Measurements from ENCODE around the gene TSFM. TPM values are rescaled to one million over a fixed set of nuclear protein-coding genes. Genes with fewer than 3 reads are reported as not detected.

TSFM gene
- total RNA-seq, 4 donors from 2014 or later, result 9.4 to 21.2 (median 13.7) TPM

- H3K27ac ChIP-seq, result no peak overlapping the region
- TF ChIP-seq POLR2A (IDR thresholded peaks at IDR 0.05), result no peak
- TF ChIP-seq CTCF (IDR thresholded peaks at IDR 0.05), result no peak
Observed at GRCh38 chr12:57821474-57822214, 39.1 kb downstream of the TSFM start.

GRCh38 chr12:57822392-57823130 lies 40.0 kb downstream of the TSFM start:
- DNase-seq, result no peak
- no peak for TF ChIP-seq CTCF (IDR thresholded peaks at IDR 0.05)
- TF ChIP-seq POLR2A (IDR thresholded peaks at IDR 0.05), result no peak
- Histone ChIP-seq H3K27me3 (no peaks in the 10 kb centered on the region), H3K4me1 (peaks cover 0 to 2% (median 0%) of the 10 kb centered on the region in 4 donors), H3K4me3 (no peak overlapping the region), H3K27ac (no peak overlapping the region), H3K9me3 (no peaks in the 10 kb centered on the region), H3K36me3 (peaks cover 0 to 81% (median 12%) of the 10 kb centered on the region in 3 donors)

More at GRCh38 chr12:57821474-57822214, 39.1 kb downstream of the TSFM start:
- H3K9me3 ChIP-seq, result no peaks in the 10 kb centered on the region
- no peak for DNase-seq
- H3K36me3 ChIP-seq, result peaks cover 0 to 72% (median 5%) of the 10 kb centered on the region in 3 donors
- H3K4me3 ChIP-seq, result no peak overlapping the region
- no peaks in the 10 kb centered on the region for H3K27me3 ChIP-seq
- peaks cover 0 to 11% (median 0%) of the 10 kb centered on the region in 4 donors for H3K4me1 ChIP-seq

- H3K4me1 ChIP-seq, result no peaks in the 10 kb centered on the region
- H3K27ac ChIP-seq, result no peak overlapping the region
- no peaks in the 10 kb centered on the region for H3K9me3 ChIP-seq
- TF ChIP-seq POLR2A (IDR thresholded peaks at IDR 0.05) (no peak), CTCF (IDR thresholded peaks at IDR 0.05) (no peak)
- H3K4me3 ChIP-seq, result no peak overlapping the region
- no peak for DNase-seq
- H3K27me3 ChIP-seq, result no peaks in the 10 kb centered on the region
- H3K36me3 ChIP-seq, result peaks cover 0 to 89% (median 12%) of the 10 kb centered on the region in 3 donors
Observed at GRCh38 chr12:57823131-57823907, 40.7 kb downstream of the TSFM start.

GRCh38 chr12:57823908-57824640 lies 41.5 kb downstream of the TSFM start:
- Histone ChIP-seq H3K9me3 (no peaks in the 10 kb centered on the region), H3K36me3 (peaks cover 0 to 96% (median 12%) of the 10 kb centered on the region in 3 donors), H3K4me1 (peaks cover 0 to 2% (median 0%) of the 10 kb centered on the region in 4 donors), H3K27ac (no peak overlapping the region), H3K4me3 (no peak overlapping the region), H3K27me3 (no peaks in the 10 kb centered on the region)
- no peak for DNase-seq
- TF ChIP-seq CTCF (IDR thresholded peaks at IDR 0.05), result no peak
- no peak for TF ChIP-seq POLR2A (IDR thresholded peaks at IDR 0.05)

- TF ChIP-seq CTCF (IDR thresholded peaks at IDR 0.05) (no peak), POLR2A (IDR thresholded peaks at IDR 0.05) (no peak)
- Histone ChIP-seq H3K27ac (no peak overlapping the region), H3K9me3 (no peaks in the 10 kb centered on the region), H3K36me3 (peaks cover 0 to 91% (median 12%) of the 10 kb centered on the region in 3 donors), H3K4me3 (no peak overlapping the region), H3K4me1 (peaks cover 0 to 15% (median under 1%) of the 10 kb centered on the region in 4 donors), H3K27me3 (no peaks in the 10 kb centered on the region)
- DNase-seq, result no peak
Observed at GRCh38 chr12:57825451-57825850, 42.9 kb downstream of the TSFM start.
